Stimulated activated CD4-positive, alpha-beta T cell treated with anti-CD3 and anti-CD28 coated beads, Interleukin-4, amount 100 ng/mL, for 4 hours (primary cell): ENCODE measurements around the gene PSMD8.
A peak's percentile ranks its signal among the peaks of the same experiment; 100 is the strongest.
"Not testable (repeated sequence)": the region's sequence is repeated elsewhere in the genome, so short reads cannot be mapped to it uniquely, and the experiment has no call there.

Experiments used
- DNase-seq, 2 experiments: peaks; one replicate each; pipeline ENCODE4 v3.0.0-alpha.2; 2020

PSMD8 gene

GRCh38 chr19:38388349-38389100 lies 14.2 kb downstream of the PSMD8 start, which contains the start of gene SPRED3:
Gene SPRED3 (plus strand): TSS chr19:38388697. CDS start chr19:38390303, 1,606 bp downstream.
- DNase-seq: no peak

GRCh38 chr19:38389101-38389925 lies 14.9 kb downstream of the PSMD8 start:
- no peak for DNase-seq

GRCh38 chr19:38389957-38390924 lies 15.9 kb downstream of the PSMD8 start:
- no peak for DNase-seq

- no peak for DNase-seq
Observed at GRCh38 chr19:38391911-38392464, 17.6 kb downstream of the PSMD8 start.

- DNase-seq: no peak
Observed at GRCh38 chr19:38392707-38393308, 18.4 kb downstream of the PSMD8 start.

GRCh38 chr19:38394488-38394887 lies 20.1 kb downstream of the PSMD8 start:
- DNase-seq: peak; percentile 71 to 73

GRCh38 chr19:38395381-38396114 lies 21.2 kb downstream of the PSMD8 start:
- peak; percentile 36 to 58 for DNase-seq

DNA sequence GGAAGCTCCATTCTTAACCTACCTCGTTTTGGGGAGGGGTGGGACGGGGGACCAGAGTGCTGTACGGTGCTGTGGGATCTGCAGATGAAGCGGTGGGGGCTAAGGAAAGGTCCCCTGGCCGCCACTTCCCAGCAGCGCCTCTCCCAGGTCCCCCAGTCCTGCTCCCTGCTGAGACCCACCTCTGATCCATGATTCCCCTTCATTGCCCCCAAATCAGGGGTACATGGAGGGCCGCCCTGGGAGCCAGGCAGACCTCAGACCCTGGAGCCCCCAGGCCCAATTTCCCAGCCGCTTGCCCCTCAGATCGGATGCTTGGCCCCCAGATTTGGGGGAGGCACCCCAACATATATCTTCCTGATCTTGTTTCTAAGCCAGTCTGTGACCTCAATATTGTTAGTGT lies 24.7 kb downstream of the PSMD8 start:
- DNase-seq: no peak

- DNase-seq: no peak
Observed at GRCh38 chr19:38399537-38399936, 25.2 kb downstream of the PSMD8 start.

DNA sequence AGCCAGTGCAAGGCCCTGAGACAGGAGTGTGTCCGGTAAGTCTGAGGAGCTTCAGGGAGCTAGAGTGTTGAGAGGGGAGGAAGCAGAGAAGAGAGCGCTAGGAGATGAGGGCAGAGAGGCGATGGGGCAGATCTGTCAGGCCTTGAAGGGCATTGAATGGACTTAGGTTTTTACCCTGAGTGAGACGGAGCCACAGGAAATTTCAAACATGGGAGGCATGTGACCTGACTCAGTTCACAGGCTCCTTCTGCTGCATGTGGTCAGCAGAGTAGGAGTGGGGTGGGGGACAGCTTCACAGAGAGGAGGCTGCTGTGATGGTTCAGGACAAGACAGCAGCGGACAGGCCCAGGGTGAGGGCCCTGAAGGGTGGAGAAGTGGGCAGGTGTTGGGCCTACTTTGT lies 26.0 kb downstream of the PSMD8 start:
- DNase-seq: no peak

DNA sequence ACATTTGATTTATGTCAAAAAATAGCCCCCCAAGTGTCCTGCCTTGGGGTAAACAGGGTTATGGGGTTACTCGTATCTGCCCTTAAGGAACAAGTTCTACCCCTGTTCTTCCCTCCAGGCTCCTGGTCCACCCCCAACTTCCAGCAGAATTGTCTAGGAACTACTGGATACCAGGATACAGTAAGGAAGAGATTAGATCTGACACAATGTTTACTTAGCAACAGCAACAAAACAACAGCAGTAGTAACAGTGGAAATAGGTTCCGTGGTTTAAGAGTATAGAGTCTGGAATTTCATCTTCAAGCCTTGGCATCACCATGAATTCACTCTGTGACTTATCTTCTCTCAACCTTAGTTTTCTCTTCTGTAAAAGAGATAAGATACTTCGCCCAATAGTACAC lies 26.8 kb downstream of the PSMD8 start:
- DNase-seq: no peak

GRCh38 chr19:38402623-38402966 lies 28.2 kb downstream of the PSMD8 start:
- no peak for DNase-seq

GRCh38 chr19:38402967-38403674 lies 28.8 kb downstream of the PSMD8 start, which contains the start of gene FAM98C:
Gene FAM98C (plus strand): TSS chr19:38403093. CDS start chr19:38403154, 61 bp downstream.
- DNase-seq: peak; percentile 97 to 98

DNA sequence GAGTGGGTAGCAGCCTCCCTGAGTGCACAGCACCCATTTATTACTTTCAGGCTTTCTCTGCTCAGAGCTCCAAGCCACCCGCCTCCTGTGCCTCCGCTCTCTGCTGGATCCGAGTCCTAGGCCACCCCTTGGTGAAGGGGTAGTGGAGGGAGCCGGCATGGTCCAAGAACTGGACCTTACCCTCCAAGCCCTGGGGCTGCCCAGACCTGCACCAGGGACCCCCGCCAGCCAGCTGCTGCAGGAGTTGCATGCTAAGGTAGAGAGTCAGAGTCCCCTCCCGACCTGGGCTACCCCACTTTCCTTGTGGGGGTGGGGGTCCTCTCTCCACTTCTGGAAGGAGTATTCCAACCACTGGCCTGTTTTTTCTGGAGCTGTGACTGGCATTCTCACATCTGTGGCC lies 30.5 kb downstream of the PSMD8 start:
- DNase-seq: no peak

GRCh38 chr19:38405276-38405675 lies 30.9 kb downstream of the PSMD8 start:
- DNase-seq: no peak

DNA sequence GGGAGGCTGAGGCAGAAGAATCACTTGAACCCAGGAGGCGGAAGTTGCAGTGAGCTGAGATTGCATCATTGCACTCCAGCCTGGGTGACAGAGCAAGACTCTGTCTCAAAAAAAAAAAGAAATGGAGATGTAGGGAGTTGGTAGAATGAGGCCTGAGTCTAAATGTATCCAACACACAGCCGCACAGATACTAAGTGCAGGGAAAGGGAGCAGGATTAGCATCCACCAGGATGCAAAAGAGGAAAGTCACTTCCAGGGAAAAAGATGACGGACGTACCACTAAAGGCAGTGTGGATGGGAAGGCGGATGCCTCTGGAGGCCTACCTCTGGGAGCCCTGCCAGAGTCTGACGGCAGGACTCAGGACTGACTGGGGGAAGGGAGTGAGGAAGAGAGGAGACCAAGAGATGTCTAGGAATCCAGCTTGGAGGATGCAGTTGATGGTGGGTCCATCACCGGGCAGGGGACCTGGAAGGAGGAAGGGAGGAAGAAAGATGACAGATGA lies 35.3 kb downstream of the PSMD8 start:
- DNase-seq: no peak

DNA sequence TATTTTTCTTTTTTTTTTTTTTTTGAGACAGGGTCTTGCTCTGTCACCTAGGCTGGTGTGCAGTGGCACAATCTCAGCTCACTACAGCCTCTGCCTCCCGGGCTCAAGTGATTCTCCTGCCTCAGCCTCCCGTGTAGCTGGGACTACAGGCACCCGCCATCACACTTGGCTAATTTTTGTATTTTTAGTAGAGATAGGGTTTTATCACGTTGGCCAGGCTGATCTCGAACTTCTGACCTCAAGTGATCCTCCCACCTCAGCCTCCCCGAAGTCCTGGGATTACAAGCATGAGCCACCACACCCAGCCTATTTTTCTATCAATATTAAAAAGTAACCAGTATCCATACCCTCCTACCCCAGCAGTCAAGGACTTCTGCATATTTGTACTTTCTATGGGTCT lies 36.0 kb downstream of the PSMD8 start:
- not testable (repeated sequence) for DNase-seq

DNA sequence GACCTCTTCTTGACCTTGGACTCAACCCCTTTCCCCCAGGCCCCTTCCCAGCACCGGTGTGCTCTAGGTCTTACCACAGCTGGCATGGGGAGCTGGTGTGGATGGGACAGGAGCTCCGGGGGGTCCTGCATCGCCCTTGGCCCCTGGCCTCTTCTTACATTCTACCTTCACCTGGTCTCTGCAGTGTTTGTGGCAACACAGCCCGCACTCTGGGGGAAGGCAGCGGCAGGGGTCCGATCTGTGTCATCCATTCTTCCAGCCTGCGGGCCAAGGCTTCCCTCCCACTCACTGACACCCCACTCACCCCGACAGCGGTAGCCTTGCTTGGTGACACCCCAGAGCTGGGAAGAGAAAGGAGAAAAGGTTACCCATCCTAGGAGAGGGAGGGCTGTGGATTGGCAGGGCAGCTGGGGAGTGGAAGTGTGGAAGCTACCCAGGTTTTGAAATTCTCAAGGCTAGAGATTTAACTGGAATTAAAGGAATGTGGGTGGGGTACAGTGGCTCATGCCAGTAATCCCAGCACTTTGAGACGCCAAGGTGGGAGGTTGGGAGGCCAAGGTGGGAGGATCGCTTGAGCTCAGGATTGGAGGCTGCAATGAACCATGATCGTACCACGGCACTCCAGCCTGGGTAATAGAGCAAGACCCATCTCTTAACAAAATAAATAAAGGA lies 36.8 kb downstream of the PSMD8 start:
- DNase-seq: no peak

- DNase-seq: not testable (repeated sequence)
Observed at GRCh38 chr19:38411898-38412297, 37.5 kb downstream of the PSMD8 start.

- no peak for DNase-seq
Observed at GRCh38 chr19:38412491-38412890, 38.1 kb downstream of the PSMD8 start.
